MM.1S (cell line): ENCODE data around the gene ZNF22.

Source experiments
- CTCF ChIP-seq: fragments of 300-600 bp; sonication (generic); IDR thresholded peaks from 2 replicates; pipeline ENCODE4 v1.5.1; 2016; ENCODE audit warnings: antibody characterized with exemption, low read length, mixed read lengths
- EZH2phosphoT487 ChIP-seq: fragments of 300-600 bp; sonication (generic); IDR thresholded peaks from 2 replicates; pipeline ENCODE4 v1.6.1; 2018; ENCODE audit warnings: antibody characterized with exemption, low read length

DNA sequence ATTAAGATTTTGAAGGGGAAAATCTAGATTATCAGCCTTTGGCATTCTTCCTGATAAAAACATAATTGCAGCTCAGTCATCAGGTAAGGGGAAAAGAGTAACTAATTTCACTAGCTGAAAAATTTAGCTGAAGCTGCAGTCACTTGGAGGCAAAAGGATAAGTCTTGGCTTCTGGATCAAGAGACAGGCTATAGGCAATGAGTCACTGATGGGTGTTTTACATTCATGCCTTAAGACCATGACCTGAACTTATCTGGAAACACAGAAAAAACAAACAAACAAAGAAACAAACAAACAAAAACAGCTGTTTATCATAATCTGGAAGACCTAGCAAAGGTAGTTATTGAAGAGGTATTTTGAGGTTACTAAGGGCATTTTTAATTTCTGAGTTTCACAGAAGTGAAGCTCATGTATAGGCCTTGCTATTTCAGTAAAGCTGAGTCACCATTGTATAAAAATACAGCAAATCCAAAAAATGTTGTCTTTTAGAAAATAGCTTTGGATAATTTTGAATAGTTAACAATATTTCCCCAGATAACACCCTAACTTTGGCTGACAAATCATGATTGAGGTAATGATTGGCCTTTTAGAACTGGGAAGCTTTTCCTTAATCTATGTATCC is 40.3 kb downstream of the ZNF22 start:
- TF ChIP-seq CTCF (no peak), EZH2phosphoT487 (no peak)
